H1 (cell line): ENCODE results near the gene CYGB. TPM values are rescaled to one million over a fixed set of nuclear protein-coding genes. Genes with fewer than 3 reads are reported as not detected.

ENCODE experiments used
- CEBPB ChIP-seq: IDR thresholded peaks from 2 replicates; pipeline ENCODE4 v1.6.1; 2012; ENCODE audit warnings: low read depth, low read length
- HDAC2 ChIP-seq, 2 experiments: fragments of 300-600 bp in 1 of 2; sonication (generic) in 1 of 2; IDR thresholded peaks; 2 replicates each; pipeline ENCODE4 v1.6.1; 2011 to 2012; ENCODE audit warnings: low read depth in 2 of 2, low read length in 2 of 2, mild to moderate bottlenecking in 2 of 2, moderate library complexity in 2 of 2, borderline replicate concordance in 1 of 2, inconsistent platforms in 1 of 2
- RBBP5 ChIP-seq: IDR thresholded peaks from 2 replicates; pipeline ENCODE4 v1.7.1; 2012; ENCODE audit warnings: low read depth, mild to moderate bottlenecking, inconsistent platforms, low read length, moderate library complexity, borderline replicate concordance
- TBP ChIP-seq: IDR thresholded peaks from 2 replicates; pipeline ENCODE4 v1.6.1; 2011; ENCODE audit warnings: low read depth, low read length, improper control_type of control experiment
- polyA plus RNA-seq, 7 experiments: library from polyadenylated mRNA; depleted of rRNA in 3 of 7; stranded (reverse) in 5 of 7; unstranded in 2 of 7; fragments of >200 nt in 5 of 7; fragments of 200-250 nt in 2 of 7; gene quantifications; 1 replicate in 5 of 7; 2 replicates in 1 of 7; 4 replicates in 1 of 7; pipeline versions ENCODE4 v1.2.1 to v1.2.3, GENCODE V29; 2011 to 2013; ENCODE audit warnings: missing spikeins in 2 of 7, mixed read lengths in 2 of 7
- total RNA-seq: library from RNA; stranded (reverse); fragmentation: NEBNext Ultra II Directional; extraction: Animal tissue kit (Norgen Biotek cat#: 25700); gene quantifications from 2 replicates; pipeline ENCODE4 v1.2.1, GENCODE V29; 2021
- TF ChIP-seq, protein P1 (sequence below): fragments of 300-600 bp; sonication (generic); IDR thresholded peaks from 2 replicates; pipeline ENCODE4 v1.7.1; 2012; ENCODE audit warnings: low read length, moderate library complexity, mild to moderate bottlenecking, inconsistent platforms; ENCODE audit not compliant: insufficient replicate concordance

The CYGB gene
- total and polyA plus RNA-seq, 2 of the 8 experiments (the other 6 are each of a cell fraction or from before 2014, with no cell fraction given): 2.7 to 3.7 TPM

DNA sequence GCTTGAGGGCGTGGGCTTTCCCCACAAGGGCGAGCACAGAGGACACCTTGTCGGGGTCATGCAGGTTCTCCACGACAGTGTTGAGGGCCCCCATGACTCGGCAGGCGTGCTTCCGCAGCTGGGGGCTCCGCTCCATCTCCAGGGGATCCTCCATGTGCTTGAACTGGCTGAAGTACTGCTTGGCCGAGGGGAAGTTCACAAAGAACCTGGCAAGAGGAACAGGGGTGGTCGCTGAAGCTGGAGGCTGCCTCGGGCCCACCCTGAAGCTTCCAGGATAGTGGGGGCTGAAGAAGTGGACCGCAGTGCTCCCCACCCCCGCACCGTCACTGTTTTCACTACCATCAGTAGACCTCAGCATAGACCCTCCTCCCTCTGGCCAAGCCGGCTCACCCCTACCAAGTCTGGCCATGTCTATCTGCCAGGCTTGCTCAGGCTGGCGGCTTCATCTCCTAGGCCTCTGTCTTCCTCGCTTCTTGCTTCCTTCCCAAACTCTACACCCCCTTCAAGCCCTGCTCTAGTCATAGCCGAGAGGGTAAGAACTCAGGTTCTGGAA, 5.9 kb downstream of the CYGB start (continued):
- TF ChIP-seq, protein P1, sequence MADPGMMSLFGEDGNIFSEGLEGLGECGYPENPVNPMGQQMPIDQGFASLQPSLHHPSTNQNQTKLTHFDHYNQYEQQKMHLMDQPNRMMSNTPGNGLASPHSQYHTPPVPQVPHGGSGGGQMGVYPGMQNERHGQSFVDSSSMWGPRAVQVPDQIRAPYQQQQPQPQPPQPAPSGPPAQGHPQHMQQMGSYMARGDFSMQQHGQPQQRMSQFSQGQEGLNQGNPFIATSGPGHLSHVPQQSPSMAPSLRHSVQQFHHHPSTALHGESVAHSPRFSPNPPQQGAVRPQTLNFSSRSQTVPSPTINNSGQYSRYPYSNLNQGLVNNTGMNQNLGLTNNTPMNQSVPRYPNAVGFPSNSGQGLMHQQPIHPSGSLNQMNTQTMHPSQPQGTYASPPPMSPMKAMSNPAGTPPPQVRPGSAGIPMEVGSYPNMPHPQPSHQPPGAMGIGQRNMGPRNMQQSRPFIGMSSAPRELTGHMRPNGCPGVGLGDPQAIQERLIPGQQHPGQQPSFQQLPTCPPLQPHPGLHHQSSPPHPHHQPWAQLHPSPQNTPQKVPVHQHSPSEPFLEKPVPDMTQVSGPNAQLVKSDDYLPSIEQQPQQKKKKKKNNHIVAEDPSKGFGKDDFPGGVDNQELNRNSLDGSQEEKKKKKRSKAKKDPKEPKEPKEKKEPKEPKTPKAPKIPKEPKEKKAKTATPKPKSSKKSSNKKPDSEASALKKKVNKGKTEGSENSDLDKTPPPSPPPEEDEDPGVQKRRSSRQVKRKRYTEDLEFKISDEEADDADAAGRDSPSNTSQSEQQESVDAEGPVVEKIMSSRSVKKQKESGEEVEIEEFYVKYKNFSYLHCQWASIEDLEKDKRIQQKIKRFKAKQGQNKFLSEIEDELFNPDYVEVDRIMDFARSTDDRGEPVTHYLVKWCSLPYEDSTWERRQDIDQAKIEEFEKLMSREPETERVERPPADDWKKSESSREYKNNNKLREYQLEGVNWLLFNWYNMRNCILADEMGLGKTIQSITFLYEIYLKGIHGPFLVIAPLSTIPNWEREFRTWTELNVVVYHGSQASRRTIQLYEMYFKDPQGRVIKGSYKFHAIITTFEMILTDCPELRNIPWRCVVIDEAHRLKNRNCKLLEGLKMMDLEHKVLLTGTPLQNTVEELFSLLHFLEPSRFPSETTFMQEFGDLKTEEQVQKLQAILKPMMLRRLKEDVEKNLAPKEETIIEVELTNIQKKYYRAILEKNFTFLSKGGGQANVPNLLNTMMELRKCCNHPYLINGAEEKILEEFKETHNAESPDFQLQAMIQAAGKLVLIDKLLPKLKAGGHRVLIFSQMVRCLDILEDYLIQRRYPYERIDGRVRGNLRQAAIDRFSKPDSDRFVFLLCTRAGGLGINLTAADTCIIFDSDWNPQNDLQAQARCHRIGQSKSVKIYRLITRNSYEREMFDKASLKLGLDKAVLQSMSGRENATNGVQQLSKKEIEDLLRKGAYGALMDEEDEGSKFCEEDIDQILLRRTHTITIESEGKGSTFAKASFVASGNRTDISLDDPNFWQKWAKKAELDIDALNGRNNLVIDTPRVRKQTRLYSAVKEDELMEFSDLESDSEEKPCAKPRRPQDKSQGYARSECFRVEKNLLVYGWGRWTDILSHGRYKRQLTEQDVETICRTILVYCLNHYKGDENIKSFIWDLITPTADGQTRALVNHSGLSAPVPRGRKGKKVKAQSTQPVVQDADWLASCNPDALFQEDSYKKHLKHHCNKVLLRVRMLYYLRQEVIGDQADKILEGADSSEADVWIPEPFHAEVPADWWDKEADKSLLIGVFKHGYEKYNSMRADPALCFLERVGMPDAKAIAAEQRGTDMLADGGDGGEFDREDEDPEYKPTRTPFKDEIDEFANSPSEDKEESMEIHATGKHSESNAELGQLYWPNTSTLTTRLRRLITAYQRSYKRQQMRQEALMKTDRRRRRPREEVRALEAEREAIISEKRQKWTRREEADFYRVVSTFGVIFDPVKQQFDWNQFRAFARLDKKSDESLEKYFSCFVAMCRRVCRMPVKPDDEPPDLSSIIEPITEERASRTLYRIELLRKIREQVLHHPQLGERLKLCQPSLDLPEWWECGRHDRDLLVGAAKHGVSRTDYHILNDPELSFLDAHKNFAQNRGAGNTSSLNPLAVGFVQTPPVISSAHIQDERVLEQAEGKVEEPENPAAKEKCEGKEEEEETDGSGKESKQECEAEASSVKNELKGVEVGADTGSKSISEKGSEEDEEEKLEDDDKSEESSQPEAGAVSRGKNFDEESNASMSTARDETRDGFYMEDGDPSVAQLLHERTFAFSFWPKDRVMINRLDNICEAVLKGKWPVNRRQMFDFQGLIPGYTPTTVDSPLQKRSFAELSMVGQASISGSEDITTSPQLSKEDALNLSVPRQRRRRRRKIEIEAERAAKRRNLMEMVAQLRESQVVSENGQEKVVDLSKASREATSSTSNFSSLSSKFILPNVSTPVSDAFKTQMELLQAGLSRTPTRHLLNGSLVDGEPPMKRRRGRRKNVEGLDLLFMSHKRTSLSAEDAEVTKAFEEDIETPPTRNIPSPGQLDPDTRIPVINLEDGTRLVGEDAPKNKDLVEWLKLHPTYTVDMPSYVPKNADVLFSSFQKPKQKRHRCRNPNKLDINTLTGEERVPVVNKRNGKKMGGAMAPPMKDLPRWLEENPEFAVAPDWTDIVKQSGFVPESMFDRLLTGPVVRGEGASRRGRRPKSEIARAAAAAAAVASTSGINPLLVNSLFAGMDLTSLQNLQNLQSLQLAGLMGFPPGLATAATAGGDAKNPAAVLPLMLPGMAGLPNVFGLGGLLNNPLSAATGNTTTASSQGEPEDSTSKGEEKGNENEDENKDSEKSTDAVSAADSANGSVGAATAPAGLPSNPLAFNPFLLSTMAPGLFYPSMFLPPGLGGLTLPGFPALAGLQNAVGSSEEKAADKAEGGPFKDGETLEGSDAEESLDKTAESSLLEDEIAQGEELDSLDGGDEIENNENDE: no peak
- TF ChIP-seq HDAC2 (IDR thresholded peaks at IDR 0.05; ENCODE audit: borderline replicate concordance in 1 of 2, low read depth in 2 of 2, low read length in 2 of 2): no peak
- TF ChIP-seq RBBP5: no peak
- TF ChIP-seq TBP: no peak
- TF ChIP-seq CEBPB: no peak
